Measurements from ENCODE around the gene MS4A10. TPM values are rescaled to one million over a fixed set of nuclear protein-coding genes. Genes with fewer than 3 reads are reported as not detected.

The MS4A10 gene
- total and polyA plus RNA-seq, 10 of the 15 experiments (the other 5 are each of a cell fraction or from before 2014, with no cell fraction given), result not detected

- Histone ChIP-seq H3K9ac (ENCODE audit: control insufficient read depth, insufficient read depth, low read length) (no peak overlapping the region), H3K4me3 (no peak overlapping the region), H3K27ac (ENCODE audit: control insufficient read depth, insufficient read depth) (no peak overlapping the region), H3K4me1 (ENCODE audit: control insufficient read depth, insufficient read depth, low read length) (no peaks in the 10 kb centered on the region), H3K9me3 (replicated peaks; ENCODE audit: control insufficient read depth, insufficient read depth, low read length) (no peaks in the 10 kb centered on the region; the same call in 2 of the 3 replicates), H3K36me3 (ENCODE audit: control insufficient read depth in 2 of 2, insufficient read depth in 2 of 2, low read length in 1 of 2) (no peaks in the 10 kb centered on the region), H4K20me1 (ENCODE audit: control insufficient read depth, insufficient read depth) (no peaks in the 10 kb centered on the region), H3K4me2 (ENCODE audit: control insufficient read depth, insufficient read depth) (no peak overlapping the region), H3K79me2 (ENCODE audit: control insufficient read depth, insufficient read depth, low read length) (no peaks in the 10 kb centered on the region), H3K27me3 (replicated peaks in 1 of 2; ENCODE audit: control insufficient read depth in 2 of 2, insufficient read depth in 2 of 2, low read length in 1 of 2) (no peaks in the 10 kb centered on the region), H2AFZ (ENCODE audit: control insufficient read depth, low read depth, low read length) (peak overlapping the region; percentile 45)
- POLR2A ChIA-PET, result no interaction called here
- RAD21 ChIA-PET (ENCODE audit: unreplicated experiment), result interaction anchor here (0.7 to 1.2 kb wide), 2 partner anchors 35 to 41 kb away, joined by 3 to 4 read pairs; no protein-coding TSS in a partner anchor
- SMC1A ChIA-PET (ENCODE audit: uncharacterized antibody, unreplicated experiment), result interaction anchor here (0.7 to 2.1 kb wide), 2 partner anchors 11 to 317 kb away, joined by 3 to 7 read pairs; no protein-coding TSS in a partner anchor
- DNase-seq (ENCODE audit: low read depth, low spot score) (no peak), ATAC-seq (peak; percentile 58), FAIRE-seq (no peak)
- TF ChIP-seq ELK1 (IDR thresholded peaks at IDR 0.05; ENCODE audit: low read depth, low read length), result no peak
- no peak for TF ChIP-seq EZH2 (IDR thresholded peaks at IDR 0.05; ENCODE audit: borderline replicate concordance, control insufficient read depth, low read depth, low read length)
- no peak for TF ChIP-seq E4F1 (IDR thresholded peaks at IDR 0.05; ENCODE audit: borderline replicate concordance, partially characterized antibody)
- no peak for TF ChIP-seq YY1 (IDR thresholded peaks at IDR 0.05; ENCODE audit: low read depth, low read length)
- no peak for TF ChIP-seq ZZZ3 (IDR thresholded peaks at IDR 0.05; ENCODE audit: control insufficient read depth, insufficient read length, low read depth)
- TF ChIP-seq ZBED1 (IDR thresholded peaks at IDR 0.05; ENCODE audit: borderline replicate concordance), result no peak
- no peak for TF ChIP-seq MEF2B (IDR thresholded peaks at IDR 0.05; ENCODE audit: partially characterized antibody, poor library complexity, severe bottlenecking)
- no peak for TF ChIP-seq YBX1 (IDR thresholded peaks at IDR 0.05)
- no peak for TF ChIP-seq MAX (IDR thresholded peaks at IDR 0.05; ENCODE audit: low read depth, low read length)
- TF ChIP-seq POLR2AphosphoS5 (IDR thresholded peaks at IDR 0.05; ENCODE audit: low read length), result no peak
- CTCF ChIA-PET, result no interaction called here
- WGBS (ENCODE audit: insufficient coverage, insufficient replicate concordance, low lambda C conversion rate, missing lambda C conversion rate), result 20% methylated on average over 8 of the region's 8 CpGs
- BruUV-seq (replicated peaks), result no TSS peak
- in situ Hi-C loops (cut with MboI), result no loop called here
- intact Hi-C loops (cut with micrococcal nuclease; ENCODE audit: unreplicated experiment), result no loop called here
Measured at GRCh38 chr11:60810569-60810968, 25.4 kb downstream of the MS4A10 start.
